ENCODE data around the gene ARSG. TPM values are rescaled to one million over a fixed set of nuclear protein-coding genes. Genes with fewer than 3 reads are reported as not detected.

Gene ARSG
- total and polyA plus RNA-seq, 2 of the 8 experiments (the other 6 are each of a cell fraction or from before 2014, with no cell fraction given): 3.3 to 4.0 TPM

GRCh38 chr17:68394608-68395331 is 103.5 kb downstream of the ARSG start:
- no peak for TF ChIP-seq NRF1 (IDR thresholded peaks at IDR 0.05; ENCODE audit: low read depth, low read length)
- no peak for TF ChIP-seq GTF2F1 (IDR thresholded peaks at IDR 0.05; ENCODE audit: borderline replicate concordance, low read depth, low read length)
- TF ChIP-seq SIRT6 (IDR thresholded peaks at IDR 0.05; ENCODE audit: low read length): no peak
- no peak for TF ChIP-seq CREB1 (IDR thresholded peaks at IDR 0.05)
- no peak for TF ChIP-seq CHD1 (IDR thresholded peaks at IDR 0.05; ENCODE audit: low read depth, low read length)
- TF ChIP-seq MAX (IDR thresholded peaks at IDR 0.05): no peak
- no peak for TF ChIP-seq ASH2L (IDR thresholded peaks at IDR 0.05; ENCODE audit: low read length)
- TF ChIP-seq KDM1A (IDR thresholded peaks at IDR 0.05; ENCODE audit: borderline replicate concordance, low read length): no peak
- no peak for FAIRE-seq

More at GRCh38 chr17:68394608-68395331, 103.5 kb downstream of the ARSG start:
- ChIA-PET CTCF (ENCODE audit: partially characterized antibody) (interaction anchor here (1.0 to 2.5 kb wide), 7 partner anchors 13 to 131 kb away, joined by 3 to 16 read pairs (median 6); no protein-coding TSS in a partner anchor), POLR2A (ENCODE audit: partially characterized antibody) (no interaction called here)
- DNase-seq (ENCODE audit: low read depth in 1 of 2, low spot score in 2 of 2): peak in 1 of 2 experiments; percentile 30
- H3K4ac ChIP-seq (replicated peaks; ENCODE audit: insufficient read length, low read depth, low read length): no peak overlapping the region
- H2BK120ac ChIP-seq (replicated peaks; ENCODE audit: low read depth, low read length): no peak overlapping the region
- no peak overlapping the region for H3K18ac ChIP-seq (ENCODE audit: extremely low read depth, low read length)
- H3K23ac ChIP-seq (ENCODE audit: insufficient read length): no peak overlapping the region
- no peak overlapping the region for H2AK5ac ChIP-seq (ENCODE audit: low read depth, low read length)
- no peak overlapping the region for H4K8ac ChIP-seq (ENCODE audit: extremely low read depth, insufficient read depth, low read length)
- no peak overlapping the region for H3K9ac ChIP-seq (replicated peaks in 1 of 4; ENCODE audit: extremely low read depth in 1 of 4, low read depth in 3 of 4, low read length in 3 of 4)
- peaks cover 2 to 5% of the 10 kb centered on the region in 2 experiments; a peak in 1 of 4 replicates for H3K9me3 ChIP-seq (ENCODE audit: insufficient read depth in 2 of 2, low read depth in 1 of 2, low read length in 1 of 2)
- H2BK15ac ChIP-seq (ENCODE audit: low read length): no peak overlapping the region
- no peak overlapping the region for H3K27ac ChIP-seq (ENCODE audit: low read depth, low read length)
- H4K20me1 ChIP-seq (replicated peaks in 1 of 2; ENCODE audit: control insufficient read depth in 1 of 2, insufficient read depth in 2 of 2, low read length in 2 of 2): no peaks in the 10 kb centered on the region
- H2BK12ac ChIP-seq (ENCODE audit: low read depth, low read length): no peak overlapping the region
- H3K27me3 ChIP-seq (replicated peaks in 1 of 4; ENCODE audit: control insufficient read depth in 3 of 4, extremely low read depth in 1 of 4, insufficient read depth in 3 of 4, low read length in 3 of 4): no peaks in the 10 kb centered on the region
- WGBS, 2 experiments (ENCODE audit: extremely low coverage in 1 of 2, insufficient coverage in 1 of 2, insufficient read length in 1 of 2, insufficient replicate concordance in 2 of 2, low coverage in 1 of 2, low lambda C conversion rate in 2 of 2, missing lambda C conversion rate in 1 of 2): 94% methylated on average over 12 of the region's 12 CpGs; no CpG with 5 or more reads in 1 of the 2 experiments
- no peak overlapping the region for H4K5ac ChIP-seq (ENCODE audit: insufficient read length, low read depth, low read length)
- no peak overlapping the region for H2BK5ac ChIP-seq (ENCODE audit: low read depth, low read length)
- H3K4me2 ChIP-seq (ENCODE audit: insufficient read depth in 1 of 2, low read depth in 2 of 2, low read length in 2 of 2): no peak overlapping the region
- no peak overlapping the region for H2BK20ac ChIP-seq (ENCODE audit: low read length)
- H3K4me3 ChIP-seq (ENCODE audit: extremely low read depth in 1 of 4, insufficient read depth in 2 of 4, low read depth in 3 of 4, low read length in 4 of 4): no peak overlapping the region
- H4K91ac ChIP-seq (replicated peaks; ENCODE audit: insufficient read length, low read length): no peak overlapping the region
- H3K79me2 ChIP-seq (ENCODE audit: control insufficient read depth in 1 of 2, insufficient read depth in 2 of 2, low read length in 2 of 2): no peaks in the 10 kb centered on the region
- H3K56ac ChIP-seq (replicated peaks; ENCODE audit: insufficient read length, low read depth, low read length): no peak overlapping the region
- no peaks in the 10 kb centered on the region for H3K23me2 ChIP-seq (ENCODE audit: low read depth, low read length)
- 0 out of 7 replicates have a peak, but pooled peaks cover 0 to under 1% (median 0%) of the 10 kb centered on the region in 4 experiments for H3K4me1 ChIP-seq (replicated peaks in 1 of 4; ENCODE audit: control insufficient read depth in 3 of 4, insufficient read depth in 4 of 4, low read length in 3 of 4)
- H3K79me1 ChIP-seq (ENCODE audit: low read depth, low read length): no peaks in the 10 kb centered on the region
- no peak overlapping the region for H2AFZ ChIP-seq (ENCODE audit: low read length)
- H3K36me3 ChIP-seq (ENCODE audit: control insufficient read depth in 2 of 4, insufficient read depth in 4 of 4, low read length in 3 of 4): no peaks in the 10 kb centered on the region
- no peak overlapping the region for H3K14ac ChIP-seq (ENCODE audit: insufficient read length)

Data from H1 (cell line).